ENCODE measurements around the gene TNIP1.

- TF ChIP-seq, protein P1, sequence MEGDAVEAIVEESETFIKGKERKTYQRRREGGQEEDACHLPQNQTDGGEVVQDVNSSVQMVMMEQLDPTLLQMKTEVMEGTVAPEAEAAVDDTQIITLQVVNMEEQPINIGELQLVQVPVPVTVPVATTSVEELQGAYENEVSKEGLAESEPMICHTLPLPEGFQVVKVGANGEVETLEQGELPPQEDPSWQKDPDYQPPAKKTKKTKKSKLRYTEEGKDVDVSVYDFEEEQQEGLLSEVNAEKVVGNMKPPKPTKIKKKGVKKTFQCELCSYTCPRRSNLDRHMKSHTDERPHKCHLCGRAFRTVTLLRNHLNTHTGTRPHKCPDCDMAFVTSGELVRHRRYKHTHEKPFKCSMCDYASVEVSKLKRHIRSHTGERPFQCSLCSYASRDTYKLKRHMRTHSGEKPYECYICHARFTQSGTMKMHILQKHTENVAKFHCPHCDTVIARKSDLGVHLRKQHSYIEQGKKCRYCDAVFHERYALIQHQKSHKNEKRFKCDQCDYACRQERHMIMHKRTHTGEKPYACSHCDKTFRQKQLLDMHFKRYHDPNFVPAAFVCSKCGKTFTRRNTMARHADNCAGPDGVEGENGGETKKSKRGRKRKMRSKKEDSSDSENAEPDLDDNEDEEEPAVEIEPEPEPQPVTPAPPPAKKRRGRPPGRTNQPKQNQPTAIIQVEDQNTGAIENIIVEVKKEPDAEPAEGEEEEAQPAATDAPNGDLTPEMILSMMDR (IDR thresholded peaks at IDR 0.05 in 4 of 5, conservative IDR thresholded peaks at IDR 0.05 in 1 of 5) = no peak
- TF ChIP-seq POLR2A (IDR thresholded peaks at IDR 0.05) = no peak
Measured at GRCh38 chr5:151008906-151009305, 71.9 kb downstream of the TNIP1 start.

Data from gastrocnemius medialis (tissue), 4 donors.